ENCODE measurements around the gene LATS1.
"Not testable (repeated sequence)": the region's sequence is repeated elsewhere in the genome, so short reads cannot be mapped to it uniquely, and the experiment has no call there.

The LATS1 gene

GRCh38 chr6:149717588-149718458 lies at the start of gene LATS1:
TSS of gene LATS1 (minus strand) at chr6:149718101. CDS start at chr6:149702126, 15,975 bp downstream.
- DNase-seq, result peak; percentile 87

DNA sequence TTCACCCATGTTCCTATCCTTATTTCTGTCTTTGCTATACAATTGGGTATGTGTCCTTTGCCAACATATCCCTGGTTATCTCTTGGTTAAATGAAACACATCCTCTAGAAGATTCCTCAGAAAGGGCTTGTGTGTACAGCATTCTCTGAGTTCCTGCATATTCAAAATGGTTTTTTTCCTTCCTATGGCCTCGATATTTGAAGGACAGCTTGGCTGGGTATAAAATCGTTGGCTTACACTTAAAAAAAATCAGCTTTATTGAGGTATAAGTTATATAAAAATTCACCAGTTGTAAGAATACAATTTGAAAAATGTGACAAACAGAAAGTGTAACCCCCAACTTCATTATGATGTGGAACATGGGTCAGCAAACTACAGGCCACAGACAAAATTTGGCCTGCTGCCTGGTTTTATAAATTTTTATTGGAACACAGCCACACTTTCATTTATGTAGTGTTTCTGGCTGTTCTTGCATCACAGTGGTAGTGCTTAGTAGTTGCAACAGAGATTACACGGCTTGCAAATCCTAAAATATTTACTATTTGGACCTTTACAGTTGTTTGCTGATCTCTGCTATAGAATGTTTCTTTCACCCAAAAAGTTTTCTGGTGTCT lies 48.4 kb upstream of the LATS1 start:
- DNase-seq, result no peak

GRCh38 chr6:149763866-149764265 lies 46.0 kb upstream of the LATS1 start:
- DNase-seq, result no peak

GRCh38 chr6:149761438-149761837 lies 43.5 kb upstream of the LATS1 start:
- no peak for DNase-seq

- no peak for DNase-seq
Measured at GRCh38 chr6:149756261-149756636, 38.3 kb upstream of the LATS1 start.

DNA sequence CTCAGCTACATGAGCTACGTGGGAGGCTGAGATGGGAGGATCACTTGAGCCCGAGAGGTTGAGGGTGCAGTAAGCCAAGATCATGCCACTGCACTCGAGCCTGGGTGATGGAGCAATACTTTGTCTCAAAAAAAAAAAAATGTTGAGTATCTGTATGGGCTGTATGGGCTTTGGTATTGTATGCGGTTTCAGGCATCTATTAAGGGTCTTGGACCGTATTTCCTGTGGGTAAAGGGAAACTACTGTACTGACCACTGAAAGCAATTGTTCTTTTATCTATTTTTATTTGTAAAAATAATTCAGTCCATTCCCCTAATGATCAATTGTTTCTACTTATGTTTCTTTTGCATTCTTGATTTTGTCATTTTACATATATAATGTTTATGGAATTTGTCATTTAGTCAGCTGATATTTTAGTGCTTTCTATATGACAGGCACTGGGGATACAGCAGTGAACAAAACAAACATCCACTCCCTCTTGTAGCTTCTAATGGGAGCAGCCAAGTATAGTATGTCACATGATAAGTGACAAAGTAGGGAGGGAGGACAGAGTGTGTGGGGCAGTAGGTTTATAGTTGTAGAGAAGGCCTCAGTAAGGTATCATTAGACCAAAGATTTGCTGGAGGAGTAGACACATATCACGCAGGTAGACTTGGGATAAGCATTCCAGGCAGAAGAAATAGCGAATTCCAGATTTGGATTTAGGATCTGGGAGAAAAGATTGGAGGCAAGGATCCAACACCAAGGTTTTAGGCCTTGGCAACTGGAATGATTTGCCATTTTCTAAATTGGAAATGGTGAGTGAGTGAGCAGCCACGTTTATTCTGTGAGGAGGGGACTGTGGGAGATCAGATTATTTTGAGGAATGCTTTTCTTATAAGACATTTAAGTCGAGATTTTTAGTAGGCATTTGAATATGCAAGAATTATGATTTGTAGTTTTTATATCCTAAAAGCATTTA lies 37.7 kb upstream of the LATS1 start:
- DNase-seq, result no peak

GRCh38 chr6:149754548-149754947 lies 36.6 kb upstream of the LATS1 start:
- no peak for DNase-seq

DNA sequence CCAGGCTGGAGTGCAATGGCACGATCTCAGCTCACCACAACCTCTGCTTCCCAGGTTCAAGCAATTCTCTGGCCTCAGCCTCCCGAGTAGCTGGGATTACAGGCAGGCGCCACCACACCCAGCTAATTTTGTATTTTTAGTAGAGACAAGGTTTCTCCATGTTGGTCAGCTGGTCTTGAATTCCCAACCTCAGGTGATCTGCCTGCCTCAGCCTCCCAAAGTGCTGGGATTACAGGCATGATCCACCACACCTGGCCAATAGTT lies 35.4 kb upstream of the LATS1 start:
- DNase-seq, result not testable (repeated sequence)

GRCh38 chr6:149752600-149753373 lies 34.9 kb upstream of the LATS1 start:
- DNase-seq, result no peak

DNA sequence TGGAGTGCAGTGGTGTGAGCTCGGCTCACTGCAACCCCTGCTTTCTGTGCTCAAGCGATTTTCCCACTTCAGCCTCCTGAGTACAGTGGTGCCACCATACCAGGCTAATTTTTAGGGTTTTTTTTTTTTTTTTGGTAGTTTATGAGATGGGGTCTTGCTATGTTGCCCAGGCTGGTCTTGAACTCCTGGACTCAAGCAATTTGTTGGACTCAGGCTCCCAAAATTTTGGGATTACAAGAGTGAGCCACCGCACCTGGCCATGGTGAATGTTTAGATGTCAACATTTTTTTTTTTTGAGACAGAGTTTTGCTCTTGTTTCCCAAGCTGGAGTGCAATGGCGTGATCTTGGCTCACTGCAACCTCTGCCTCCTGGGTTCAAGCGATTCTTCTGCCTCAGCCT lies 34.0 kb upstream of the LATS1 start:
- DNase-seq, result not testable (repeated sequence)

DNA sequence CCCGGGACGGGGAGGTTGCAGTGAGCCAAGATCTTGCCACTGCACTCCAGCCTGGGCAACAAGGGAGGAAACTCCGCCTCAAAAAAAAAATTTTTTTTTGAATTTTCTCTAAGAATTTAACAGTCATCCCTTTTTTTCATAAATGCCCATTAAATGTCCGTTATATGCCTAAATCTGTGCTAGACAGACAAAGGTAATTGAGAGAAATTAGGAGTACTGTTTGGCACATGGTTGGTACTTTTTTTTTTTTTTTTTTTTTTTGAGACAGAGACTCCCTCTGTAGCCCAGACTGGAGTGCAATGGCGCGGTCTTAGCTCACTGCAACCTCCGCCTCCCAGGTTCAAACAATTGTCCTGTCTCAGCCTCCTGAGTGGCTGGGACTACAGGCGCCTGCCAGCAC lies 33.3 kb upstream of the LATS1 start:
- no peak for DNase-seq

GRCh38 chr6:149750136-149750609 lies 32.3 kb upstream of the LATS1 start:
- DNase-seq, result peak; percentile 23

- peak; percentile 91 for DNase-seq
Measured at GRCh38 chr6:149749594-149750135, 31.8 kb upstream of the LATS1 start, which contains the start of gene PCMT1. TSS of gene PCMT1 (plus strand) at chr6:149749741. CDS start at chr6:149749902, 161 bp downstream.

DNA sequence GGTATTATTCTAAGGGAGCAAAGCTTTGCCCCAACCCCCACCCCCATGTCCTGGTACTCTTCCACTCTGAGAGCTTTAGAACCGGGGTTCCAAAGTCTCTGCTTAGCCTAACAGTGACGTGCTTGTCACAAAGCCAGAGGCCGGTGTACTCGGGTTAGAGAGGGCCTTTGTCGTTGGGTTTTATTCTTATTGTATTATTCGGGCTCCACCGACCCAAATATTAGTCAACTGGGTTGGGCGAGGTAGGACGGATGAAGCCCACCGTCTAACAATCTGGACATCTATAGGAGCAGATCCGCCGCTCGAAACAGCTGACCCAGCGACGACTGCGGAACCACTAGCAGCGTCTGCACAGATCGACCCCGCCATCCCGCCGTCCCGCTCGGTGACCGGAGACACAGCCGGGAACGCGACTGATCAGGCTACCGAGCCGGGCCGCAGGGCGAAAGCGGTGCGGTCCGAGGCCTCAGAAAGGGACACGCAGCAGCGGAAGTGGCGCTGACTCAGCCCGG lies 31.2 kb upstream of the LATS1 start:
- not testable (repeated sequence) for DNase-seq

- DNase-seq, result peak; percentile 89
Measured at GRCh38 chr6:149746147-149746946, 28.4 kb upstream of the LATS1 start, which contains the start of gene NUP43. TSS of gene NUP43 (minus strand) at chr6:149746529. CDS start at chr6:149746495, 34 bp downstream.

DNA sequence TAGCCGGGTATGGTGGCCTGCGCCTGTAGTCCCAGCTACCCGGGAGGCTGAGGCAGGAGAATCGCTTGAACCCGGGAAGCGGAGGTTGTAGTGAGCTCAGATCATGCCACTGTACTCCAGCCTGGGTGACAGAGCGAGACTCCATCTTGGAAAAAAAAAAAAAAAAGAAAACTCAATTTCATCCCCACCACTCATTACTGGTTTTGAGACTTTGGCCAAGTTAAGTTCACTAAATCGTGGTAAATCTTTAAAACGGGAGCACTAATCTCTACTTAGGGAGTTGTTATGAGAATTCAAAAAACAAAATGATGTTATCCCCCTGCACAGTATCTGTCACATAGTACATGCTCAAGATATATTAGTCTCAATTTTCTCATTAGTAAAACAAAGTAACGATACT lies 27.4 kb upstream of the LATS1 start:
- not testable (repeated sequence) for DNase-seq

GRCh38 chr6:149734915-149735314 lies 17.0 kb upstream of the LATS1 start:
- DNase-seq, result no peak

DNA sequence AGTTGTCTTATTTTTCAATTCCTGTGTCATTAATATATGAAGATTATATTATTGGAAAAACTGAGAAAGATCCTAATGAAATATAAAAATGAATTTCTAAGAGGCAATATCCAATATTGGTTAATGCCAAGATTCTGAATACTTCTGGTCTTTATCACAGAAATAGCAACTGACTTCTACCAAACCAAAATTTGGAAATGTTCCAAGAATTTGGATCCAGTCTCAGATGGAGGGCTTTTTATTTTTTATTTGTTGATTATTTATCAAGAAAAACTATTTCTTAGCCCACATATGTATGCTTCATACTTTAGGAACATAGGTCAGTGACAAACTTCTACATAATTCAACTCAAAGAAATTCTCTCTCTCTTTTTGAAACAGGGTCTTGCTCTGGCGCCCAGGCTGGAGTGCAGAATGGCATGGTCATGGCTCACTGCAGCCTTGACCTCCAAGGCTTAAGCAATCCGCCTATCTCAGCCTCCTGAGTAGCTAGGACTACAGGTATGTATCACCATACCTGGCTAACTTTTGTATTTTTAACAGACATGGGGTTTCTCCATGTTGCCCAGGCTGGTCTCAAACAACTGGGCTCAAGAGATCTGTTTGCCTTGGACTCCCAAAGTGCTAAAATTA lies 15.3 kb upstream of the LATS1 start:
- DNase-seq, result no peak

DNA sequence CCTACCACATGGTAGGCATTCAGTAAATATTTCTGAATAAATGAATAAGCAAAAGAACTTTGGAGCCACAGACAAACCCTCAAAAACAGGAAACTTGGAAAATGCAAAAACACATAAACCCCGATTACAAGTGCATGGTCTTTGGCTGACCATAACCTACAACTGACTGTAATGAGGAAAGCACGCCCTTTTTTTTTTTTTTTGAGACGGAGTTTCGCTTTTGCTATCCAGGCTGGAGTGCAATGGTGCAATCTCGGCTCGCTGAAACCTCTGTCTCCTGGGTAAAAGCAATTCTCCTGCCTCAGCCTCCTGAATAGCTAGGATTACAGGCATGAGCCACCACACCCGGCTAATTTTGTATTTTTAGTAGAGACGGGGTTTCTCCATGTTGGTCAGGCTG lies 11.9 kb upstream of the LATS1 start:
- DNase-seq, result no peak

DNA sequence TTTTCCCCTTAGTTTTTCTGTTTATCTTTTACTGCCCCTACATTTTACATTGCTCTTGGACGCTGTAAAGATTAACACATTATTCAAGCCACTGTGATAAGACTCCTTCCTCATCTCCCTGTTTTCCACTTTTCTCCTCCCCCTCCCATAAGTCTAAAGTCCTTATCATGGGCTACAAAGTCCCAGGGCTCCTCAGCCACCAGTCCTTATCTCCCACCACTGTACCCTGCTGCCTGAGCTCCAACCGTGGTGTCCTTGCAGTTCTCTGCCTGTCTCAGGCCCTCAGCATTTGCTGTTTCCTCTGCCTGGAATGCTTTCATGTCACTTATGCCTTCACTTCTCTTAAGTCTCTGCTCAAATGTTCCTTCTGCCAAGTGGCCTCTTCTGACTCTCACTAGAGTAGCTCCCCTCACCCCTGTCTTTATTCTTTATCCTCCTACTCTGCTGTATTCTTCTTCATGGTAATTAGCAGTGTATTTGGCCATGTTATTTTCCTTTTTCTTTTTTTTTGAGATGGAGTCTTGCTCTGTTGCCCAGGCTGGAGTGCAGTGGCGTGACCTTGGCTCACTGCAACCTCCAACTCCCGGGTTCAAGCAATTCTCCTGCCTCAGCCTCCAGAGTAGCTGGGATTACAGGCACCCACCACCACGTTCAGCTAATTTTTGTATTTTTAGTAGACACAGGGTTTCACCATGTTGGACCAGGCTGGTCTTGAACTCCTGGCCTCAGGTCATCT lies 10.8 kb upstream of the LATS1 start:
- DNase-seq, result no peak
